ENCODE data around the gene CROCC. TPM values are rescaled to one million over a fixed set of nuclear protein-coding genes. Genes with fewer than 3 reads are reported as not detected.
A peak's percentile ranks its signal among the peaks of the same experiment; 100 is the strongest.

CROCC gene
- polyA plus RNA-seq, 2 of the 4 experiments (the other 2 are of a cell fraction), result 4.4 to 10.6 TPM

DNA sequence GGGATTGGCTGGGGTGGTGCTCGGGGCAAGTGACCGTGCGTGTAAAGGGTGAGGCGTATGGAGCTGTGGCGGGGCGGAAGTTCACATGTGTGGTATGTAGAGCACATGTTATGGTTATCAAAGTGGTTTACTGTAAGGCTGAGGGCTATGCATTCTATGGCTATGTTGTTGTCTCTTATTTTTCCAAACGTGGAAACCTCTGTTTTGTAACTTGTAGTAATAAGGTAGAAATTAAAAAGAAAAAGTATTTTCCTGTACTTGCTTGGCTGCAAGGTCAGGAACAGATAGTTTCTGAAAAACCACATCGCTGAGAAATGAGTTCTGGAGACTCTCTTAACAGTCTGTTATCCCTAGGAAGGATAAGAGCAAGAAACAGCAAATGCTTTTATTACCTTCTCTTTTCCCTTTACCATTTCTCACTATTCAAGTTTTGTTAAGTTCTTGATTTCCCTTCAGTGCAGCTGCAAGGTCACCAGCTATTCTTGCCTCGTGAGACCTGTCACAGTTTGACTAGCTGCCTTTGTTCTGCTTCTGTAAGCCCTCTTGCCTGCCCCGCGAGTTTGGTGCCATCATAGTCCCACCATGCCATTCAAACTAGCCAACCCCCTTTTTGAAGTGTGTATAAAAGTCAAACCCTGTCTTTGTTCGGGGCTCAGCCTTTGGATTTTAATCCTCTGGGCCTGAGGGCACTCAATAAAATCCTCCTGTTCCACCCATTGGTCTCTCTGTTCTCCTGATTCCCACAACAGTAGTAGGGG, 16.4 kb upstream of the CROCC start (continued):
- TF ChIP-seq MYC (IDR thresholded peaks at IDR 0.05; ENCODE audit: borderline replicate concordance, low read length), result peak; percentile 93
- no peak for TF ChIP-seq ZFP36 (IDR thresholded peaks at IDR 0.05; ENCODE audit: borderline replicate concordance, partially characterized antibody)
- peak; percentile 96 for TF ChIP-seq POLR2A (IDR thresholded peaks at IDR 0.05; ENCODE audit: low read length)
- TF ChIP-seq EHF (CRISPR knock-in tag; IDR thresholded peaks at IDR 0.05), result peak; percentile 97
- TF ChIP-seq CHD4 (IDR thresholded peaks at IDR 0.05; ENCODE audit: borderline replicate concordance), result no peak
- no peak for TF ChIP-seq SMC3 (IDR thresholded peaks at IDR 0.05)
- TF ChIP-seq GATA3 (IDR thresholded peaks at IDR 0.05; ENCODE audit: borderline replicate concordance), result peak; percentile 57; the same call in 1 of the 2 replicates
- no peak for TF ChIP-seq NPAS2 (CRISPR knock-in tag; IDR thresholded peaks at IDR 0.05; ENCODE audit: borderline replicate concordance)
- TF ChIP-seq, protein P1, sequence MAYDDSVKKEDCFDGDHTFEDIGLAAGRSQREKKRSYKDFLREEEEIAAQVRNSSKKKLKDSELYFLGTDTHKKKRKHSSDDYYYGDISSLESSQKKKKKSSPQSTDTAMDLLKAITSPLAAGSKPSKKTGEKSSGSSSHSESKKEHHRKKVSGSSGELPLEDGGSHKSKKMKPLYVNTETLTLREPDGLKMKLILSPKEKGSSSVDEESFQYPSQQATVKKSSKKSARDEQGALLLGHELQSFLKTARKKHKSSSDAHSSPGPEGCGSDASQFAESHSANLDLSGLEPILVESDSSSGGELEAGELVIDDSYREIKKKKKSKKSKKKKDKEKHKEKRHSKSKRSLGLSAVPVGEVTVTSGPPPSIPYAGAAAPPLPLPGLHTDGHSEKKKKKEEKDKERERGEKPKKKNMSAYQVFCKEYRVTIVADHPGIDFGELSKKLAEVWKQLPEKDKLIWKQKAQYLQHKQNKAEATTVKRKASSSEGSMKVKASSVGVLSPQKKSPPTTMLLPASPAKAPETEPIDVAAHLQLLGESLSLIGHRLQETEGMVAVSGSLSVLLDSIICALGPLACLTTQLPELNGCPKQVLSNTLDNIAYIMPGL (CRISPR knock-in tag; IDR thresholded peaks at IDR 0.05; ENCODE audit: borderline replicate concordance), result peak; percentile 100
- TF ChIP-seq BHLHE40 (IDR thresholded peaks at IDR 0.05; ENCODE audit: low read depth, low read length), result no peak
- no peak for TF ChIP-seq KDM1A (IDR thresholded peaks at IDR 0.05; ENCODE audit: low read depth)
- no peak for TF ChIP-seq CBX2 (IDR thresholded peaks at IDR 0.05; ENCODE audit: borderline replicate concordance, low read depth)
- TF ChIP-seq ESRRA (IDR thresholded peaks at IDR 0.05; ENCODE audit: borderline replicate concordance, low read length), result no peak
- TF ChIP-seq CHD2 (IDR thresholded peaks at IDR 0.05; ENCODE audit: low read length, partially characterized antibody), result no peak
- TF ChIP-seq, protein P2, sequence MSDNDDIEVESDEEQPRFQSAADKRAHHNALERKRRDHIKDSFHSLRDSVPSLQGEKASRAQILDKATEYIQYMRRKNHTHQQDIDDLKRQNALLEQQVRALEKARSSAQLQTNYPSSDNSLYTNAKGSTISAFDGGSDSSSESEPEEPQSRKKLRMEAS (IDR thresholded peaks at IDR 0.05), result peak; percentile 95
- TF ChIP-seq MAZ (IDR thresholded peaks at IDR 0.05; ENCODE audit: borderline replicate concordance, low read depth, low read length), result no peak; the same call in 1 of the 2 replicates
- TF ChIP-seq CBX8 (IDR thresholded peaks at IDR 0.05), result no peak
- TF ChIP-seq FOSL2 (IDR thresholded peaks at IDR 0.05), result no peak
- TF ChIP-seq FOSL2 (CRISPR knock-in tag; IDR thresholded peaks at IDR 0.05), result peak; percentile 85
- no peak for TF ChIP-seq PHF8 (IDR thresholded peaks at IDR 0.05; ENCODE audit: borderline replicate concordance, low read depth)
- TF ChIP-seq, protein P3, sequence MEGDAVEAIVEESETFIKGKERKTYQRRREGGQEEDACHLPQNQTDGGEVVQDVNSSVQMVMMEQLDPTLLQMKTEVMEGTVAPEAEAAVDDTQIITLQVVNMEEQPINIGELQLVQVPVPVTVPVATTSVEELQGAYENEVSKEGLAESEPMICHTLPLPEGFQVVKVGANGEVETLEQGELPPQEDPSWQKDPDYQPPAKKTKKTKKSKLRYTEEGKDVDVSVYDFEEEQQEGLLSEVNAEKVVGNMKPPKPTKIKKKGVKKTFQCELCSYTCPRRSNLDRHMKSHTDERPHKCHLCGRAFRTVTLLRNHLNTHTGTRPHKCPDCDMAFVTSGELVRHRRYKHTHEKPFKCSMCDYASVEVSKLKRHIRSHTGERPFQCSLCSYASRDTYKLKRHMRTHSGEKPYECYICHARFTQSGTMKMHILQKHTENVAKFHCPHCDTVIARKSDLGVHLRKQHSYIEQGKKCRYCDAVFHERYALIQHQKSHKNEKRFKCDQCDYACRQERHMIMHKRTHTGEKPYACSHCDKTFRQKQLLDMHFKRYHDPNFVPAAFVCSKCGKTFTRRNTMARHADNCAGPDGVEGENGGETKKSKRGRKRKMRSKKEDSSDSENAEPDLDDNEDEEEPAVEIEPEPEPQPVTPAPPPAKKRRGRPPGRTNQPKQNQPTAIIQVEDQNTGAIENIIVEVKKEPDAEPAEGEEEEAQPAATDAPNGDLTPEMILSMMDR (IDR thresholded peaks at IDR 0.05), result no peak
- 0 out of 5 replicates have a peak, but pooled peaks of 1 of the 2 experiments have one; percentile 3 for TF ChIP-seq RAD21 (conservative IDR thresholded peaks at IDR 0.05 in 1 of 2, IDR thresholded peaks at IDR 0.05 in 1 of 2)
- TF ChIP-seq, protein P4, sequence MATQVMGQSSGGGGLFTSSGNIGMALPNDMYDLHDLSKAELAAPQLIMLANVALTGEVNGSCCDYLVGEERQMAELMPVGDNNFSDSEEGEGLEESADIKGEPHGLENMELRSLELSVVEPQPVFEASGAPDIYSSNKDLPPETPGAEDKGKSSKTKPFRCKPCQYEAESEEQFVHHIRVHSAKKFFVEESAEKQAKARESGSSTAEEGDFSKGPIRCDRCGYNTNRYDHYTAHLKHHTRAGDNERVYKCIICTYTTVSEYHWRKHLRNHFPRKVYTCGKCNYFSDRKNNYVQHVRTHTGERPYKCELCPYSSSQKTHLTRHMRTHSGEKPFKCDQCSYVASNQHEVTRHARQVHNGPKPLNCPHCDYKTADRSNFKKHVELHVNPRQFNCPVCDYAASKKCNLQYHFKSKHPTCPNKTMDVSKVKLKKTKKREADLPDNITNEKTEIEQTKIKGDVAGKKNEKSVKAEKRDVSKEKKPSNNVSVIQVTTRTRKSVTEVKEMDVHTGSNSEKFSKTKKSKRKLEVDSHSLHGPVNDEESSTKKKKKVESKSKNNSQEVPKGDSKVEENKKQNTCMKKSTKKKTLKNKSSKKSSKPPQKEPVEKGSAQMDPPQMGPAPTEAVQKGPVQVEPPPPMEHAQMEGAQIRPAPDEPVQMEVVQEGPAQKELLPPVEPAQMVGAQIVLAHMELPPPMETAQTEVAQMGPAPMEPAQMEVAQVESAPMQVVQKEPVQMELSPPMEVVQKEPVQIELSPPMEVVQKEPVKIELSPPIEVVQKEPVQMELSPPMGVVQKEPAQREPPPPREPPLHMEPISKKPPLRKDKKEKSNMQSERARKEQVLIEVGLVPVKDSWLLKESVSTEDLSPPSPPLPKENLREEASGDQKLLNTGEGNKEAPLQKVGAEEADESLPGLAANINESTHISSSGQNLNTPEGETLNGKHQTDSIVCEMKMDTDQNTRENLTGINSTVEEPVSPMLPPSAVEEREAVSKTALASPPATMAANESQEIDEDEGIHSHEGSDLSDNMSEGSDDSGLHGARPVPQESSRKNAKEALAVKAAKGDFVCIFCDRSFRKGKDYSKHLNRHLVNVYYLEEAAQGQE (IDR thresholded peaks at IDR 0.05), result peak; percentile 73
